NCI-H1694 treated with DMSO at 0.1 percent for 48 hours (cell line): ENCODE measurements around the gene ROMO1.

ENCODE experiments used
- DNase-seq: peaks from one replicate; lab custom pipeline; 2025; lab: John Stamatoyannopoulos, UW

ROMO1 gene

GRCh38 chr20:35699127-35699956, at the start of gene ROMO1, which contains the start of gene NFS1:
Gene ROMO1, plus strand, starts transcription at chr20:35699405. Its CDS starts 228 bp downstream, at chr20:35699633.
Gene NFS1, minus strand, starts transcription at chr20:35699352. Its CDS starts 64 bp downstream, at chr20:35699288.
- peak; percentile 76 for DNase-seq

- no peak for DNase-seq
Measured at GRCh38 chr20:35650632-35651031, 48.6 kb upstream of the ROMO1 start.

- DNase-seq, result no peak
Measured at GRCh38 chr20:35651958-35652357, 47.2 kb upstream of the ROMO1 start.

GRCh38 chr20:35652641-35653429, 46.4 kb upstream of the ROMO1 start:
- DNase-seq, result no peak

- DNase-seq, result no peak
Measured at GRCh38 chr20:35653430-35653734, 45.8 kb upstream of the ROMO1 start.

GRCh38 chr20:35653893-35654292, 45.3 kb upstream of the ROMO1 start:
- no peak for DNase-seq

GRCh38 chr20:35654415-35654814, 44.8 kb upstream of the ROMO1 start:
- DNase-seq, result no peak

- no peak for DNase-seq
Measured at GRCh38 chr20:35657271-35657670, 41.9 kb upstream of the ROMO1 start.

GRCh38 chr20:35660122-35660937, 38.9 kb upstream of the ROMO1 start:
- DNase-seq, result no peak

- DNase-seq, result no peak
Measured at GRCh38 chr20:35661053-35661452, 38.2 kb upstream of the ROMO1 start.

GRCh38 chr20:35661908-35662307, 37.3 kb upstream of the ROMO1 start:
- DNase-seq, result no peak

- no peak for DNase-seq
Measured at GRCh38 chr20:35662551-35662950, 36.7 kb upstream of the ROMO1 start.

- DNase-seq, result peak; percentile 4
Measured at GRCh38 chr20:35663516-35664465, 35.4 kb upstream of the ROMO1 start.

- peak; percentile 75 for DNase-seq
Measured at GRCh38 chr20:35664466-35665206, 34.6 kb upstream of the ROMO1 start, which contains the start of the genes CPNE1 and RBM12. Gene CPNE1, minus strand, starts transcription at chr20:35664900. Its CDS starts 31,977 bp downstream, at chr20:35632923. Gene RBM12, minus strand, starts transcription at chr20:35664900. Its CDS starts 9,578 bp downstream, at chr20:35655322.

GRCh38 chr20:35665949-35666288, 33.3 kb upstream of the ROMO1 start:
- DNase-seq, result no peak

- no peak for DNase-seq
Measured at GRCh38 chr20:35669221-35669620, 30.0 kb upstream of the ROMO1 start.

GRCh38 chr20:35669681-35670080, 29.5 kb upstream of the ROMO1 start:
- no peak for DNase-seq

- no peak for DNase-seq
Measured at GRCh38 chr20:35673884-35674283, 25.3 kb upstream of the ROMO1 start.

GRCh38 chr20:35674921-35675320, 24.3 kb upstream of the ROMO1 start:
- no peak for DNase-seq

GRCh38 chr20:35680452-35681183, 18.6 kb upstream of the ROMO1 start:
- DNase-seq, result no peak
